Retinal pigment epithelial cell (primary cell): ENCODE measurements around the gene SPR.
A peak's percentile ranks its signal among the peaks of the same experiment; 100 is the strongest.

Experiments used
- DNase-seq: peaks from one replicate; pipeline ENCODE4 v3.0.0-alpha.2; 2010; ENCODE audit warnings: low read depth
- H3K4me3 ChIP-seq: 2 replicates; pipeline ENCODE4 v1.5.1; 2011; ENCODE audit warnings: mild to moderate bottlenecking, low read length, control low read depth, moderate library complexity
- TF ChIP-seq, protein P1 (sequence below): conservative IDR thresholded peaks from 2 replicates; pipeline ENCODE4 v1.5.1; 2011; ENCODE audit warnings: low read depth, low read length, control low read depth, inconsistent platforms

The SPR gene

DNA sequence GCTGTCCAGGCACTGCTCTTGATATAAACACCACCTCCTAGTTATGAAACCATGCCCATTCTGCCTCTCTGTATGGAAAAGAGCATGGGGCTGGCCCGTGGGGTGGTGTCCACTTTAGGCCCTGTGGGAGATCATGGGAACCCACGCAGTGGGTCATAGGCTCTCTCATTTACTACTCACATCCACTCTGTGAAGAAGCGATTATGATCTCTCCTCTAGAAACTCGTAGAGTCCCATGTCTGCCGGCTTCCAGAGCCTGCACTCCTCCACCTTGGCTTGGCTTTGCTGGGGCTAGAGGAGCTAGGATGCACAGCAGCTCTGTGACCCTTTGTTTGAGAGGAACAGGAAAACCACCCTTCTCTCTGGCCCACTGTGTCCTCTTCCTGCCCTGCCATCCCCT, 46.0 kb downstream of the SPR start:
- TF ChIP-seq, protein P1, sequence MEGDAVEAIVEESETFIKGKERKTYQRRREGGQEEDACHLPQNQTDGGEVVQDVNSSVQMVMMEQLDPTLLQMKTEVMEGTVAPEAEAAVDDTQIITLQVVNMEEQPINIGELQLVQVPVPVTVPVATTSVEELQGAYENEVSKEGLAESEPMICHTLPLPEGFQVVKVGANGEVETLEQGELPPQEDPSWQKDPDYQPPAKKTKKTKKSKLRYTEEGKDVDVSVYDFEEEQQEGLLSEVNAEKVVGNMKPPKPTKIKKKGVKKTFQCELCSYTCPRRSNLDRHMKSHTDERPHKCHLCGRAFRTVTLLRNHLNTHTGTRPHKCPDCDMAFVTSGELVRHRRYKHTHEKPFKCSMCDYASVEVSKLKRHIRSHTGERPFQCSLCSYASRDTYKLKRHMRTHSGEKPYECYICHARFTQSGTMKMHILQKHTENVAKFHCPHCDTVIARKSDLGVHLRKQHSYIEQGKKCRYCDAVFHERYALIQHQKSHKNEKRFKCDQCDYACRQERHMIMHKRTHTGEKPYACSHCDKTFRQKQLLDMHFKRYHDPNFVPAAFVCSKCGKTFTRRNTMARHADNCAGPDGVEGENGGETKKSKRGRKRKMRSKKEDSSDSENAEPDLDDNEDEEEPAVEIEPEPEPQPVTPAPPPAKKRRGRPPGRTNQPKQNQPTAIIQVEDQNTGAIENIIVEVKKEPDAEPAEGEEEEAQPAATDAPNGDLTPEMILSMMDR: no peak
- no peak overlapping the region for H3K4me3 ChIP-seq
- no peak for DNase-seq

DNA sequence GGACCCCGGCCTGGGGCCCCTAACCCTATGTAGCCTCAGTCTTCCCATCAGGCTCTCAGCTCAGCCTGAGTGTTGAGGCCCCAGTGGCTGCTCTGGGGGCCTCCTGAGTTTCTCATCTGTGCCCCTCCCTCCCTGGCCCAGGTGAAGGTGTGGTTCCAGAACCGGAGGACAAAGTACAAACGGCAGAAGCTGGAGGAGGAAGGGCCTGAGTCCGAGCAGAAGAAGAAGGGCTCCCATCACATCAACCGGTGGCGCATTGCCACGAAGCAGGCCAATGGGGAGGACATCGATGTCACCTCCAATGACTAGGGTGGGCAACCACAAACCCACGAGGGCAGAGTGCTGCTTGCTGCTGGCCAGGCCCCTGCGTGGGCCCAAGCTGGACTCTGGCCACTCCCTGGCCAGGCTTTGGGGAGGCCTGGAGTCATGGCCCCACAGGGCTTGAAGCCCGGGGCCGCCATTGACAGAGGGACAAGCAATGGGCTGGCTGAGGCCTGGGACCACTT, 46.5 kb downstream of the SPR start:
- no peak overlapping the region for H3K4me3 ChIP-seq
- TF ChIP-seq, protein P1: no peak
- no peak for DNase-seq

DNA sequence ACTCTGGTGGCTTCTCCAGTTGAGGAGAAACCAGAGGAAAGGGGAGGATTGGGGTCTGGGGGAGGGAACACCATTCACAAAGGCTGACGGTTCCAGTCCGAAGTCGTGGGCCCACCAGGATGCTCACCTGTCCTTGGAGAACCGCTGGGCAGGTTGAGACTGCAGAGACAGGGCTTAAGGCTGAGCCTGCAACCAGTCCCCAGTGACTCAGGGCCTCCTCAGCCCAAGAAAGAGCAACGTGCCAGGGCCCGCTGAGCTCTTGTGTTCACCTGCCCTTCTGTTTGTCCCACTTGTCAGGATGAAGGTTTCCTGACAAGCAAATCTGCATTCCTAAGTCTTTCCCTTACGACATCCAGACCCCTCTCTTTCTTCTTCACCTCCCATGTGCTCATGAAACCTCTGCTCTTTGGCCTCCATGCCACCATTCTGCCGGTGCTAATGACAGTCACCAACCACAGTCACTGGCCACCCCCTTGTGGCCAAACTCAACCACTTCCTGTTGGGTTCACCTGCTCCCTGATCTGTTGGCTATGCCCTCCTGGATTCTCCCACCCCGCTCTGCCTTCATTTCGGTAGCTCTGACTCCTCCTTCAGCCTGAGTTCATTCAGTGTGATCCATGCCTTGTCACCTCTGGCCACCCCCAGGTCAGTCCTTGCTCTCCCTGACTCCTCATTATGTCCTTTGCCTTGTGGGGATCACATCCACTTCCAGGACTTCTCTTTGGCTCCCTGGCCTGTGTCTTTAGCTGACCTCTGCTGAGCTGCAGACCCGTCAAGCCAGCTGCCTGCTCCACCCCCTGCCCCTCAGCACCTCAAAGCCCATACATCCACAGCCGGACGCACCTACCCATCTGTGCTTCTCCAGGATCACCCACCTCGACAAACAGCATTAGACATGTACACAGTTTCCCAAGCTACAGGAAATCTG, 47.7 kb downstream of the SPR start:
- TF ChIP-seq, protein P1: peak; percentile 44
- no peak for DNase-seq
- no peak overlapping the region for H3K4me3 ChIP-seq

DNA sequence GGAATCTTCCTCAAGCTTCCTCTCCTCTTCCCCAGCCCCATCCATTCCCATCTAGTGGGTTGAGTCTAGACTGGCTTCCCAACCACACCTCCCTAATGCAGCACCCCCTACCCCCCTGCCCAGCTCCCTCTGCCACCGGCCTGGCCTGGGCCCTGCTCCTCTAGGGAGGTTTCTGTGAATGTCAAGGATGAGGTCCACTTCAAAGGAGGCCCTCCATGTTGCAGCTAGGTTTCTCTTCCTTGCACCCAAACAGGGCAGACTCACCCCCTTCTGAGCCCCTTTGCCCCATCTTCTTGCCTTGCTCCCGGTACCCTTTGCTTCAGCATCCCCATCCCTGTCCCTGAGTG, 48.4 kb downstream of the SPR start:
- H3K4me3 ChIP-seq: no peak overlapping the region
- no peak for DNase-seq
- TF ChIP-seq, protein P1: no peak

DNA sequence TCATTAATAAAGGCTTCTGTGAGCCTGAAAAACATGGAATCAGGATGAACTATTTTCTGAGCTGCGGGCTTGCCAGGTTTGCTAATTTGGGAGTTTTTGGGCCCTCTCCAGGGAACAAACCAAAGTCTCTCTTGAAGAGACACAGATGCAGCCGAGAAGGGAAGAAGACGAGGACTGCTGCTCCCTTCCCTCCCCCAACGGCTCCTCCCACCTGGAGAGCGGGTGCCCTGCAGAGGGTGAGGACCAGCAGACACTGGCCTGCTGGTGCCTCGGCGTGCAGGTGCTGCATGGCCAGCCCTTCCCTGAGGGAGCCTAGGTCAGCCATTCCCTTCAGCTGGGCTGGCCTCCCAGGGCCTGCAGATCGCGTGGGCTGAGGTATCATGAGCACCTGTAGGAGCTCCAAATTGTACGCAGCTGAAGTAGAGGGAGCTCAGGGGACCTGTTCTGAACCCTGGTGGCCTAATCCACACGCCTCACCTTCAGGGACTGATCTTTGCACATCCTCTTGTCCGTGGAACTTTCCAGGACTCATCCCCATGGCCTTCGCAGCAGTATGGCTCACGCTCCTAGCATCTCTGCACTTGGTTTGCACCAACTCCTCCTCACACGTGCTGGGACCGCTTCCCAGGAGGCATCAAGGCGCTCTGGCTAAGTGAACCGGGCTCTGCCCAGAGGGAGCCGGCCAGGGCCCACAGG, 49.6 kb downstream of the SPR start:
- TF ChIP-seq, protein P1: no peak
- DNase-seq: no peak
- no peak overlapping the region for H3K4me3 ChIP-seq

DNA sequence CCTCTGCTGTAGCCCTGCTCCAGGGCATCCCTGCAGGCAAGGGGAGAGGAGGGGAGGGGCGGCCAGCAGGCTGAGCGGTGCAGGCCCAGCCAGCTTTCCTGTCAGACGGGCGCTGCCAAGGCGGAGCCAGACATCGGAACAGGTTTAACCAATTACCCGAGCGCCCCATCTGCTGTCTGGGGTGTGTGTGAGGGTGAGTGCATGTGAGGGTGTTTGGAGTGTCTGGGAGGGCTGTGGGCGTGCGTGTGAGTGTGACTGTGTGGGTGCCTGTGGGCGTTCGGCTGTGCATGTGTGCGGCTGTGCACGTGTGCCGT, 50.1 kb downstream of the SPR start:
- TF ChIP-seq, protein P1: no peak
- H3K4me3 ChIP-seq: no peak overlapping the region
- no peak for DNase-seq
